HG03342 (cell line): ENCODE data around the gene PRKAB1.
"Not testable (repeated sequence)": the region's sequence is repeated elsewhere in the genome, so short reads cannot be mapped to it uniquely, and the experiment has no call there.

Experiments used
- ATAC-seq: cut with Tn5 transposase; IDR thresholded peaks from one replicate; pipeline ENCODE4 v1.9.1; 2021; ENCODE audit warnings: mild to moderate bottlenecking, moderate library complexity; ENCODE audit not compliant: unreplicated experiment

PRKAB1 gene

GRCh38 chr12:119667577-119668323 lies at the start of gene PRKAB1:
TSS of gene PRKAB1 (plus strand) at chr12:119668133. CDS start at chr12:119668245, 112 bp downstream.
- peak; percentile 97 for ATAC-seq

GRCh38 chr12:119618328-119618896 lies 49.5 kb upstream of the PRKAB1 start:
- not testable (repeated sequence) for ATAC-seq

GRCh38 chr12:119620490-119620889 lies 47.4 kb upstream of the PRKAB1 start:
- no peak for ATAC-seq

- ATAC-seq: no peak
Measured at GRCh38 chr12:119621878-119622277, 46.1 kb upstream of the PRKAB1 start.

- ATAC-seq: no peak
Measured at GRCh38 chr12:119624966-119625365, 43.0 kb upstream of the PRKAB1 start.

GRCh38 chr12:119627019-119627643 lies 40.8 kb upstream of the PRKAB1 start:
- no peak for ATAC-seq

GRCh38 chr12:119627686-119628085 lies 40.2 kb upstream of the PRKAB1 start:
- ATAC-seq: no peak

GRCh38 chr12:119630223-119630780 lies 37.6 kb upstream of the PRKAB1 start:
- ATAC-seq: no peak

GRCh38 chr12:119630962-119631550 lies 36.9 kb upstream of the PRKAB1 start:
- no peak for ATAC-seq

- ATAC-seq: no peak
Measured at GRCh38 chr12:119631930-119632678, 35.8 kb upstream of the PRKAB1 start.

GRCh38 chr12:119634743-119635142 lies 33.2 kb upstream of the PRKAB1 start:
- no peak for ATAC-seq

- no peak for ATAC-seq
Measured at GRCh38 chr12:119642986-119643385, 24.9 kb upstream of the PRKAB1 start.

- no peak for ATAC-seq
Measured at GRCh38 chr12:119644930-119645329, 23.0 kb upstream of the PRKAB1 start.

GRCh38 chr12:119645535-119646059 lies 22.3 kb upstream of the PRKAB1 start:
- ATAC-seq: no peak

- no peak for ATAC-seq
Measured at GRCh38 chr12:119649202-119649808, 18.6 kb upstream of the PRKAB1 start.

GRCh38 chr12:119652665-119653064 lies 15.3 kb upstream of the PRKAB1 start:
- no peak for ATAC-seq

GRCh38 chr12:119657001-119657400 lies 10.9 kb upstream of the PRKAB1 start:
- ATAC-seq: not testable (repeated sequence)

GRCh38 chr12:119658166-119658565 lies 9.8 kb upstream of the PRKAB1 start:
- not testable (repeated sequence) for ATAC-seq

- ATAC-seq: peak; percentile 66
Measured at GRCh38 chr12:119659289-119659897, 8.5 kb upstream of the PRKAB1 start.

GRCh38 chr12:119660076-119660475 lies 7.9 kb upstream of the PRKAB1 start:
- ATAC-seq: no peak
